ENCODE measurements around the gene ACVRL1.

ACVRL1 gene

GRCh38 chr12:51943346-51943745, 36.0 kb downstream of the ACVRL1 start:
- DNase-seq (ENCODE audit: low spot score), result no peak

- DNase-seq (ENCODE audit: low spot score), result no peak
Observed at GRCh38 chr12:51944608-51945233, 37.4 kb downstream of the ACVRL1 start.

GRCh38 chr12:51947246-51947996, 40.1 kb downstream of the ACVRL1 start:
- no peak for DNase-seq (ENCODE audit: low spot score)

GRCh38 chr12:51948066-51948465, 40.8 kb downstream of the ACVRL1 start:
- no peak for DNase-seq (ENCODE audit: low spot score)

GRCh38 chr12:51949342-51950030, 42.2 kb downstream of the ACVRL1 start:
- DNase-seq (ENCODE audit: low spot score), result no peak

GRCh38 chr12:51950682-51951198, 43.4 kb downstream of the ACVRL1 start:
- DNase-seq (ENCODE audit: low spot score), result no peak

GRCh38 chr12:51951199-51951842, 44.0 kb downstream of the ACVRL1 start, which contains the start of gene ACVR1B:
Gene ACVR1B (plus strand): TSS chr12:51951699. CDS start chr12:51951744, 45 bp downstream.
- DNase-seq (ENCODE audit: low spot score), result peak; percentile 88

GRCh38 chr12:51951843-51952722, 44.8 kb downstream of the ACVRL1 start:
- no peak for DNase-seq (ENCODE audit: low spot score)

- DNase-seq (ENCODE audit: low spot score), result no peak
Observed at GRCh38 chr12:51953089-51953488, 45.8 kb downstream of the ACVRL1 start.

GRCh38 chr12:51953864-51954263, 46.6 kb downstream of the ACVRL1 start:
- no peak for DNase-seq (ENCODE audit: low spot score)

- DNase-seq (ENCODE audit: low spot score), result no peak
Observed at GRCh38 chr12:51954561-51955361, 47.5 kb downstream of the ACVRL1 start.

GRCh38 chr12:51955702-51956101, 48.4 kb downstream of the ACVRL1 start:
- no peak for DNase-seq (ENCODE audit: low spot score)

GRCh38 chr12:51958542-51958941, 51.2 kb downstream of the ACVRL1 start:
- no peak for DNase-seq (ENCODE audit: low spot score)

- no peak for DNase-seq (ENCODE audit: low spot score)
Observed at GRCh38 chr12:51959211-51959610, 51.9 kb downstream of the ACVRL1 start.

GRCh38 chr12:51959921-51960320, 52.6 kb downstream of the ACVRL1 start:
- no peak for DNase-seq (ENCODE audit: low spot score)

GRCh38 chr12:51960488-51960887, 53.2 kb downstream of the ACVRL1 start:
- no peak for DNase-seq (ENCODE audit: low spot score)

GRCh38 chr12:51960890-51961289, 53.6 kb downstream of the ACVRL1 start:
- no peak for DNase-seq (ENCODE audit: low spot score)

GRCh38 chr12:51961834-51962233, 54.5 kb downstream of the ACVRL1 start:
- no peak for DNase-seq (ENCODE audit: low spot score)

- DNase-seq (ENCODE audit: low spot score), result no peak
Observed at GRCh38 chr12:51962737-51963136, 55.4 kb downstream of the ACVRL1 start.

GRCh38 chr12:51963477-51963876, 56.2 kb downstream of the ACVRL1 start:
- DNase-seq (ENCODE audit: low spot score), result no peak

Data from CD4-positive, alpha-beta T cell treated with Interleukin-15 for 4 hours (primary cell).